Measurements from ENCODE around the gene PLEKHB2.

DNA sequence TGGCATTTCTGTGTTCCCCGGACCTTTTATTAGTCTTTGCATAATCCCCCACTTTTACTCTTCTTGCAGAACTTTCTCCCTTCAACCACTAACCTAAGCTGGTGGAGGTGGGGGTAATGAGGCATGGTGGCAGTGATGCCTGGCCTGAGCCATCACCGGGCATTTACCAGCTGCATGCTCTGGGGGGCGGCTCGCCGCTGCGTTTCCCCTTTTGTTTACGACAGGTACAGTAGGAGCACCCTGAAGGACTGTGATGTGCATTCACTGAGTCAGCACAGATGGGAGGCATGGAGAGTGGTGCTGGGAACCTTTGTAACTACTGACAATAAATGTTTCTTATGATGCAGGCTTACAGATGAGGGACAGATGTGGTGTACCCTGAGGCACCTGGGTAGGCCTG is 46.9 kb downstream of the PLEKHB2 start:
- TF ChIP-seq, protein P1, sequence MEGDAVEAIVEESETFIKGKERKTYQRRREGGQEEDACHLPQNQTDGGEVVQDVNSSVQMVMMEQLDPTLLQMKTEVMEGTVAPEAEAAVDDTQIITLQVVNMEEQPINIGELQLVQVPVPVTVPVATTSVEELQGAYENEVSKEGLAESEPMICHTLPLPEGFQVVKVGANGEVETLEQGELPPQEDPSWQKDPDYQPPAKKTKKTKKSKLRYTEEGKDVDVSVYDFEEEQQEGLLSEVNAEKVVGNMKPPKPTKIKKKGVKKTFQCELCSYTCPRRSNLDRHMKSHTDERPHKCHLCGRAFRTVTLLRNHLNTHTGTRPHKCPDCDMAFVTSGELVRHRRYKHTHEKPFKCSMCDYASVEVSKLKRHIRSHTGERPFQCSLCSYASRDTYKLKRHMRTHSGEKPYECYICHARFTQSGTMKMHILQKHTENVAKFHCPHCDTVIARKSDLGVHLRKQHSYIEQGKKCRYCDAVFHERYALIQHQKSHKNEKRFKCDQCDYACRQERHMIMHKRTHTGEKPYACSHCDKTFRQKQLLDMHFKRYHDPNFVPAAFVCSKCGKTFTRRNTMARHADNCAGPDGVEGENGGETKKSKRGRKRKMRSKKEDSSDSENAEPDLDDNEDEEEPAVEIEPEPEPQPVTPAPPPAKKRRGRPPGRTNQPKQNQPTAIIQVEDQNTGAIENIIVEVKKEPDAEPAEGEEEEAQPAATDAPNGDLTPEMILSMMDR (IDR thresholded peaks at IDR 0.05; ENCODE audit: low read length): no peak
- TF ChIP-seq EZH2 (optimal IDR thresholded peaks at IDR 0.05; ENCODE audit: low read depth, low read length): no peak

All from MM.1S (cell line).